ENCODE measurements around the gene MYLK. TPM values are rescaled to one million over a fixed set of nuclear protein-coding genes. Genes with fewer than 3 reads are reported as not detected.

The MYLK gene
- total RNA-seq, 2 experiments from 2014 or later: 0.06 to 0.15 TPM

- H3K4me1 Mint-ChIP-seq: no peaks in the 10 kb centered on the region
- no peaks in the 10 kb centered on the region for H3K36me3 Mint-ChIP-seq (ENCODE audit: low read depth)
- H3K27me3 Mint-ChIP-seq: no peaks in the 10 kb centered on the region
- POLR2A ChIA-PET: no interaction called here
- no peak overlapping the region for H3K27ac Mint-ChIP-seq
- DNase-seq: no peak
- CTCF ChIA-PET: no interaction called here
- no peaks in the 10 kb centered on the region for H3K9me3 Mint-ChIP-seq
- no peak overlapping the region for H3K4me3 Mint-ChIP-seq
Measured at GRCh38 chr3:123679712-123680386, 204.3 kb downstream of the MYLK start.

DNA sequence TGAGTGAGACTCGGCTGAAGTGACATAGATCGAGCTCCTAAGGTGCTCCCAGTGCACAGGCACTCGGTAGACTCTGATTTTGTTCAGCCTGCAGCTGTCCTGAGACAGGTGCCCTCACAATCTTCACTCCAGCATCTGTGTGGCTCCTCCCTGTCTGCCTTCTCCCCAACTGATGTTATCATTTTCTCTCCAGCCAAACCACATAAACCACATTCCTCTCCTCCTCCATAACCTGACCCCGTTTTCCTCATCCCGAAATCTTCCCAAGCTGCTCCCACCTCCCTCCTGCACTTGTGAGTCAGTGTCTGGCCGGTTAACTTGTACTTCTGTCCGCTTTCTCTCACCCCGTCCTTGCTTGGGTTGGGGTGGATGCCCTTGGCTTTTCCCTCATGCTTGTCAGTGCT lies 206.0 kb downstream of the MYLK start:
- DNase-seq: no peak
- Mint-ChIP-seq H3K36me3 (ENCODE audit: low read depth) (no peaks in the 10 kb centered on the region), H3K4me1 (no peaks in the 10 kb centered on the region), H3K9me3 (no peaks in the 10 kb centered on the region), H3K27me3 (peaks cover 8% of the 10 kb centered on the region), H3K27ac (no peak overlapping the region), H3K4me3 (no peak overlapping the region)
- ChIA-PET POLR2A (no interaction called here), CTCF (no interaction called here)

- Mint-ChIP-seq H3K9me3 (no peaks in the 10 kb centered on the region), H3K36me3 (ENCODE audit: low read depth) (no peaks in the 10 kb centered on the region), H3K27ac (no peak overlapping the region), H3K4me3 (no peak overlapping the region), H3K27me3 (peaks cover 26% of the 10 kb centered on the region), H3K4me1 (peaks cover 3% of the 10 kb centered on the region)
- POLR2A ChIA-PET: no interaction called here
- DNase-seq: no peak
- CTCF ChIA-PET: interaction anchor here (0.6 to 1.4 kb wide), 2 partner anchors 11 to 66 kb away, joined by 3 to 4 read pairs; no protein-coding TSS in a partner anchor
Measured at GRCh38 chr3:123672429-123673146, 211.5 kb downstream of the MYLK start.

GRCh38 chr3:123670743-123671142 lies 213.4 kb downstream of the MYLK start:
- CTCF ChIA-PET: no interaction called here

DNA sequence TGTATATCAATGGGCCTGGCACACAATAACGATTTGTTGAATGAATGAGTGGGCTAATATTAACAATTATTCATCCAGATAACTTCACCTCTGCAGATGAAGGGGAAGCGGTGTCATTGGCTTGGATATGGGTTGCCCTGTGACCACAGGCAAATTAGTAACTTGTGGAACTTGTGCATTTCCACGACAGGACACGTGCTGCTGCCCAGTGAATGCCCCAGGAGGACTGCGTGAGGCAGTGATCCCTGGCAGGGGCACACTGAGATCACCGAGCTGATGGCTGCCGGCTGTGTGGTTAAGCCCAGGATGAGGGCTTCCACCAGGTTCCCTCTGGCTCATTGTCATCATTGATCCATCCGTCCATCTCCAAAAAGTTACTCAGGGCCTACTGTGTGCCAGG lies 215.2 kb downstream of the MYLK start:
- peaks cover 7% of the 10 kb centered on the region for H3K4me1 Mint-ChIP-seq
- H3K27ac Mint-ChIP-seq: no peak overlapping the region
- CTCF ChIA-PET: no interaction called here
- no peak for DNase-seq
- H3K27me3 Mint-ChIP-seq: peaks cover 21% of the 10 kb centered on the region
- no peaks in the 10 kb centered on the region for H3K9me3 Mint-ChIP-seq
- no peak overlapping the region for H3K4me3 Mint-ChIP-seq
- POLR2A ChIA-PET: no interaction called here
- no peaks in the 10 kb centered on the region for H3K36me3 Mint-ChIP-seq (ENCODE audit: low read depth)

More at GRCh38 chr3:123670743-123671142, 213.4 kb downstream of the MYLK start:
- H3K4me1 Mint-ChIP-seq: peaks cover 7% of the 10 kb centered on the region
- H3K36me3 Mint-ChIP-seq (ENCODE audit: low read depth): no peaks in the 10 kb centered on the region
- DNase-seq: no peak
- H3K9me3 Mint-ChIP-seq: no peaks in the 10 kb centered on the region
- H3K27ac Mint-ChIP-seq: no peak overlapping the region
- H3K4me3 Mint-ChIP-seq: no peak overlapping the region
- POLR2A ChIA-PET: no interaction called here
- peaks cover 28% of the 10 kb centered on the region for H3K27me3 Mint-ChIP-seq

DNA sequence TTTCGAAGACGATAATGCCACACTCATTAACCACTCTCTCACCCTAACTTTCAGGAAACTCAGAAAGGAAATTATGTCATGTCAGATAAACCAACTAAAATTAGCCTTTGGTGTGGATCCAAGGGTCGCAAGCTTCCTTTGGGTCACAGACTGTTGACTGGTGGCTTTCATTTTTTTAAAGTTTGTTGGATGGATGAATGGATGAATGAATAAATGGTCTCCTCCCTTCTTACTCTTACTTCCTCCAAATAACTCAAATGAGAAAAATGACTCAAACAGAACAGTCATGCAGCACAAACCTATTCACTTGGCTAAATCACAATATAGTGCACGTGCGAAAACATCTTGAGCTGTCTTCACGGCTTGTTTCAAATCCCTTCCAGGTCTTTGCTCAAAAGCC lies 216.3 kb downstream of the MYLK start:
- ChIA-PET CTCF (interaction anchor here (1.5 kb wide), 1 partner anchor 14 kb away, joined by 3 read pairs; no protein-coding TSS in a partner anchor), POLR2A (no interaction called here)
- no peak overlapping the region for H3K27ac Mint-ChIP-seq
- H3K27me3 Mint-ChIP-seq: peaks cover 20% of the 10 kb centered on the region
- H3K9me3 Mint-ChIP-seq: no peaks in the 10 kb centered on the region
- DNase-seq: no peak
- peaks cover 7% of the 10 kb centered on the region for H3K4me1 Mint-ChIP-seq
- H3K36me3 Mint-ChIP-seq (ENCODE audit: low read depth): no peaks in the 10 kb centered on the region
- H3K4me3 Mint-ChIP-seq: no peak overlapping the region

- ChIA-PET POLR2A (no interaction called here), CTCF (interaction anchor here (1.9 kb wide), 1 partner anchor 12 kb away, joined by 9 read pairs; no protein-coding TSS in a partner anchor)
- no peaks in the 10 kb centered on the region for H3K36me3 Mint-ChIP-seq (ENCODE audit: low read depth)
- H3K27me3 Mint-ChIP-seq: peaks cover 11% of the 10 kb centered on the region
- H3K27ac Mint-ChIP-seq: no peak overlapping the region
- no peak overlapping the region for H3K4me3 Mint-ChIP-seq
- no peak for DNase-seq
- no peaks in the 10 kb centered on the region for H3K9me3 Mint-ChIP-seq
- H3K4me1 Mint-ChIP-seq: peaks cover 7% of the 10 kb centered on the region
Measured at GRCh38 chr3:123664753-123665152, 219.4 kb downstream of the MYLK start.

DNA sequence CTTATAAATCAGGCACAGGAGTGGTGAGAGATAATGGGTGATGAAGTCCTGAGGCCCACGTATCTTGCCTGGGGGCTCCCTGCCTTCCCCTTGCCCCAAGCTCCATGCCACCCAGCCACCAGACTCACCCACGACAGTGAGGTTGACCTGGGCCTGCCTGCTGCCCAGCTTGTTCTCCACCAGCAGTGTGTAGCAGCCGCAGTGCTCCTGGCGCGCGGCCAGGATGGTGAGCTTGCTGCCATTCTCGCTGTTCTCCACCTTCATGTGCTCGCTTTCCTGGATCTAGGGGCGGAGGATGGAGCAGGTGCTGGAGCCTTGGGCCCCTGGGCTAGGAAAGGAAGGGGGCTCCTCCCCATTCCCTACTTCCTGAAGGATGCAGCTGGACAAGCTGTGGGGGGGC lies 220.2 kb downstream of the MYLK start:
- H3K9me3 Mint-ChIP-seq: no peaks in the 10 kb centered on the region
- peaks cover 7% of the 10 kb centered on the region for H3K4me1 Mint-ChIP-seq
- H3K4me3 Mint-ChIP-seq: no peak overlapping the region
- H3K36me3 Mint-ChIP-seq (ENCODE audit: low read depth): no peaks in the 10 kb centered on the region
- ChIA-PET CTCF (interaction anchor here (1.9 kb wide), 1 partner anchor 11 kb away, joined by 9 read pairs; no protein-coding TSS in a partner anchor), POLR2A (no interaction called here)
- peaks cover 6% of the 10 kb centered on the region for H3K27me3 Mint-ChIP-seq
- DNase-seq: no peak
- no peak overlapping the region for H3K27ac Mint-ChIP-seq

DNA sequence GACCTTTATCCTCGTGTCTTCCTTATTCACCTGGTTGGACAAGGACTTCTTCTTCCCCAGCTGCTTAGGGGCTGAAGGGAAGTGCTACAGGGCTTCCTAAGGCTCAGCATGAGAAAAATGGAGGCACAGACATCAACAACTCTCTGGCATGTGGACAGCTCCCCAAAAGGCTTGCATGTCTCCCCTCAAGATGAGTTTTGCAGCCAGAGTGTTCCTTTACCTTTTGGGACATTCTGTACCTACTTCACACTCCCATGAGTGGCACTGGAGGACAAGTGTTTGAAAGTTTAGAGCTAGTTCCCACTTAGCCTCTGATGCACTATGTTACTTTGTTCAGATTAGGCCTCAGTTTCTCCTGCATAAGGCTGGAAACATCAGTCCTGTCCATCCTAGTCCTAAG lies 222.2 kb downstream of the MYLK start:
- Mint-ChIP-seq H3K9me3 (peaks cover 5% of the 10 kb centered on the region), H3K4me1 (peaks cover 1% of the 10 kb centered on the region), H3K36me3 (ENCODE audit: low read depth) (no peaks in the 10 kb centered on the region), H3K27ac (no peak overlapping the region), H3K4me3 (no peak overlapping the region), H3K27me3 (peaks cover 5% of the 10 kb centered on the region)
- ChIA-PET POLR2A (no interaction called here), CTCF (interaction anchor here (2.0 kb wide), 1 partner anchor 9 kb away, joined by 4 read pairs; no protein-coding TSS in a partner anchor)
- DNase-seq: no peak

DNA sequence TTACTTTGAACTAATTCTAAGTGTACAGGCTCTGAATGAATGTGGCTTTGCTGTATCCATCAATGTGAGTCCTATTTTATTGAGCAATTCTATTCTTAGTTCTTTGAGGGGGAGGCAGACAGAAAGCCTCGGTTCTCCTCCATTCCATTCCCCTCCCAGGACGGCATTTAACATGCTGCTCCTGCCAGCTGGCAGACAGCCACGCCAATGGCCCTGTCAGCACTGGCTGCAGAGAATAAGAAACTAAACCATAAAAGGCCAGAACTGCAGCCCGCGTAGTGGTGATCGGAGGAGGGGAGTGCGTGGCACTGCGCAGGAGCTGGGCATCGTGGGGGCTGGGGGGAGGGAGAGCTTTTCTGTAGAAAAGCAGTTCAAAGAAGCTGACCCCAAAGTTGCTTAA lies 223.2 kb downstream of the MYLK start:
- Mint-ChIP-seq H3K4me1 (no peaks in the 10 kb centered on the region), H3K4me3 (no peak overlapping the region), H3K27ac (no peak overlapping the region), H3K9me3 (peaks cover 11% of the 10 kb centered on the region), H3K36me3 (ENCODE audit: low read depth) (no peaks in the 10 kb centered on the region), H3K27me3 (peaks cover 3% of the 10 kb centered on the region)
- ChIA-PET POLR2A (no interaction called here), CTCF (interaction anchor here (2.0 kb wide), 1 partner anchor 8 kb away, joined by 4 read pairs; no protein-coding TSS in a partner anchor)
- DNase-seq: no peak

DNA sequence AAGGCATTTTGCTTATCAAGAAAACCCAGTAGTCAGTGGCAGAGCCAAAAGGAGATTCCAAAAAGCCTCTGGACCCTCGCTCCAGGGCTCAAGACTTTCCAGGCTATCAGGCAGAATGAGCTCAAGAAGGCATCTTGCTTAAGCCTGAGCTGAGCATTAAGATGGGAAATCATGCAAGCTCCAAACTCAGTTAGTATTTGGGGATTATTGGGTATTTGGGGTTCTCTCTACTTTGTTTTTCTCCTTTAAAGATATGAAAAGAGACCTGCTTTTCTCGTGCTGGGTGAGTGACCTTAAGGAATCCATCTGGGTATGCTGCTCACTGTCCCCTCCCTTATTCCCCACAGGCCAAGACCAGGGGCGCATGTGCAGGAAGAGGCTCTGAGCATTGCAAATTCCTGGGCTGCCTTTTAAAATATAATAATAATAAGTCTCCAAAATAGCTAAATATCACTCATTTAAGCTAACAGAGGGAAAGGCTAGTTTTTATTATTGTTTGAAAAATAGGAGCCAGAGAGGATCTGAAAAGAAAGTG lies 223.9 kb downstream of the MYLK start:
- Mint-ChIP-seq H3K4me1 (no peaks in the 10 kb centered on the region), H3K27me3 (peaks cover 3% of the 10 kb centered on the region), H3K27ac (no peak overlapping the region), H3K4me3 (no peak overlapping the region), H3K9me3 (peaks cover 11% of the 10 kb centered on the region), H3K36me3 (ENCODE audit: low read depth) (no peaks in the 10 kb centered on the region)
- CTCF ChIA-PET: interaction anchor here (2.0 kb wide), 1 partner anchor 8 kb away, joined by 4 read pairs; no protein-coding TSS in a partner anchor
- POLR2A ChIA-PET: interaction anchor here (0.8 kb wide), 1 partner anchor 28 kb away, joined by 3 read pairs; no protein-coding TSS in a partner anchor
- DNase-seq: no peak

DNA sequence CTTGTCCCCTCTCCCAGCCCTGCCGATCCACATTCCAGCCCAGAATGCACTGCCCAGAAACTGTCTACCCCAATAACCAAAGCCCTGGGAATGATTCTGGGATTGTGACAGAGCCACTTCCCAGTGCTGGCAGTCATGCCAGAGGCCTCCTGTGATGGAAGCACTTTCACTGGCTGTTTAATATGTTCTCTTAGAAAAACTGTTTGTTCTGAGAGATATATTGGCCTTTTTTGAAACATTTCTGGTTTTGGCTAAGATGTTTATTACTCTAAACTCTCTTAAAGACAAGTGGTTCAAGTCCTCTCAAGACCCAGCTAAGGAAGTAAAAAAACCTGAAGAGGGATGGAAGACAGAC lies 225.3 kb downstream of the MYLK start:
- no peak overlapping the region for H3K4me3 Mint-ChIP-seq
- no peaks in the 10 kb centered on the region for H3K36me3 Mint-ChIP-seq (ENCODE audit: low read depth)
- peaks cover 11% of the 10 kb centered on the region for H3K9me3 Mint-ChIP-seq
- peaks cover 3% of the 10 kb centered on the region for H3K27me3 Mint-ChIP-seq
- no peak overlapping the region for H3K27ac Mint-ChIP-seq
- no peaks in the 10 kb centered on the region for H3K4me1 Mint-ChIP-seq
- no peak for DNase-seq
- CTCF ChIA-PET: no interaction called here
- POLR2A ChIA-PET: no interaction called here

GRCh38 chr3:123658118-123658851 lies 225.8 kb downstream of the MYLK start:
- no peaks in the 10 kb centered on the region for H3K36me3 Mint-ChIP-seq (ENCODE audit: low read depth)
- POLR2A ChIA-PET: no interaction called here
- H3K4me1 Mint-ChIP-seq: no peaks in the 10 kb centered on the region
- CTCF ChIA-PET: no interaction called here
- H3K9me3 Mint-ChIP-seq: peaks cover 11% of the 10 kb centered on the region
- no peak overlapping the region for H3K27ac Mint-ChIP-seq
- H3K4me3 Mint-ChIP-seq: no peak overlapping the region
- peaks cover 3% of the 10 kb centered on the region for H3K27me3 Mint-ChIP-seq
- no peak for DNase-seq

Data from activated CD4-positive, alpha-beta T cell treated with anti-CD3 and anti-CD28 coated beads, Interleukin-2, amount 10 ng/mL, durations not matched to agents 7 days and 5 days (primary cell).